ENCODE measurements around the gene TMEM238L. TPM values are rescaled to one million over a fixed set of nuclear protein-coding genes. Genes with fewer than 3 reads are reported as not detected.

TMEM238L gene
- total and polyA plus RNA-seq, 2 donors (not counting 3 experiments of a cell fraction or from before 2014, with no cell fraction given): not detected

DNA sequence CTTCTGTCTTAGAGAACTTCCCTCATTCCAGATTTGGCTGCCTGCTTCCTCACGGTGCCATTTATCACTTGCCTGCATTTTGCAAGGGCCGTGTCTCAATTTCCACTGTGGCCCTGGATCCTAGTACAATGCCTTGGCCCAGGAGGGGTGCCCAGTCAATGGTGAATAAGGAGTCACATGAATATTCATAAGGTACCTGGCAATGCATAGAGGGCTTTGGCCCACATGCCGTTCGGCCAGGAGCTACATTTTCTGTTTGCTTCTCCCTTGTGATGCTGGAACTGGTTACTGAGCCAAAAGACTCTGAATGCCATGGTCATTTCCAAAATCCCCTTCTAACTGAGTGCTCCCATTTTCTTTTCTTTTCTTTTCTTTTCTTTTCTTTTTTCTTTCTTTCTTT lies 38.8 kb upstream of the TMEM238L start:
- no peaks in the 10 kb centered on the region for H3K79me2 ChIP-seq (ENCODE audit: control insufficient read depth, insufficient read depth, low read length)
- DNase-seq (ENCODE audit: low read depth, low spot score) (no peak), FAIRE-seq (no peak)
- dilution Hi-C loops (cut with MboI; ENCODE audit: extremely low pct_ligation_motif_present, low sequenced_read_pairs): no loop called here
- no peak overlapping the region for H3K27ac ChIP-seq (ENCODE audit: insufficient read depth, low read depth, low read length)
- no peak overlapping the region for H3K4me3 ChIP-seq (replicated peaks in 1 of 3; ENCODE audit: insufficient read depth in 1 of 3, low read depth in 1 of 3, low read length in 3 of 3)
- H3K36me3 ChIP-seq (ENCODE audit: control insufficient read depth in 2 of 2, extremely low read depth in 1 of 2, insufficient read depth in 2 of 2, low read length in 2 of 2): no peaks in the 10 kb centered on the region
- no peaks in the 10 kb centered on the region for H3K4me1 ChIP-seq (ENCODE audit: control insufficient read depth, extremely low read depth, insufficient read depth, low read length)
- no peak overlapping the region for H2AFZ ChIP-seq (ENCODE audit: low read depth, low read length)
- intact Hi-C loops (cut with micrococcal nuclease): no loop called here
- H3K9me1 ChIP-seq (replicated peaks; ENCODE audit: control insufficient read depth, extremely low read depth, insufficient read depth, low read length): no peaks in the 10 kb centered on the region
- peaks cover 0 to 4% of the 10 kb centered on the region in 2 experiments for H3K27me3 ChIP-seq (ENCODE audit: control insufficient read depth in 2 of 2, insufficient read depth in 2 of 2, low read length in 2 of 2)
- no peak overlapping the region for H3K4me2 ChIP-seq (ENCODE audit: insufficient read depth, low read length)
- no peaks in the 10 kb centered on the region for H3K9me3 ChIP-seq (replicated peaks; ENCODE audit: control insufficient read depth, insufficient read depth, low read length)
- CTCF ChIA-PET: interaction anchor here (4.3 kb wide), 1 partner anchor 197 kb away, joined by 88 read pairs; no protein-coding TSS in a partner anchor
- no peaks in the 10 kb centered on the region for H4K20me1 ChIP-seq (replicated peaks; ENCODE audit: control insufficient read depth, extremely low read depth, insufficient read depth, low read length)
- H3K9ac ChIP-seq (replicated peaks; ENCODE audit: extremely low read depth, insufficient read depth, low read length): no peak overlapping the region
- TF ChIP-seq FOS (IDR thresholded peaks at IDR 0.05; ENCODE audit: borderline replicate concordance, insufficient read depth, low read length) (no peak), MYC (IDR thresholded peaks at IDR 0.05; ENCODE audit: low read depth, low read length) (no peak), MAX (IDR thresholded peaks at IDR 0.05; ENCODE audit: insufficient read depth, insufficient read length) (no peak), EZH2 (IDR thresholded peaks at IDR 0.05; ENCODE audit: borderline replicate concordance, low read depth, low read length, severe bottlenecking) (no peak), JUN (IDR thresholded peaks at IDR 0.05; ENCODE audit: borderline replicate concordance, insufficient read depth, insufficient read length, low read depth) (no peak), GATA2 (IDR thresholded peaks at IDR 0.05; ENCODE audit: insufficient read depth, insufficient read length, low read depth, low read length) (no peak), POLR2AphosphoS5 (IDR thresholded peaks at IDR 0.05; ENCODE audit: insufficient read depth, low read depth, low read length) (no peak), POLR2A (IDR thresholded peaks at IDR 0.05; ENCODE audit: low read depth, low read length) (no peak)
- TF ChIP-seq, protein P1, sequence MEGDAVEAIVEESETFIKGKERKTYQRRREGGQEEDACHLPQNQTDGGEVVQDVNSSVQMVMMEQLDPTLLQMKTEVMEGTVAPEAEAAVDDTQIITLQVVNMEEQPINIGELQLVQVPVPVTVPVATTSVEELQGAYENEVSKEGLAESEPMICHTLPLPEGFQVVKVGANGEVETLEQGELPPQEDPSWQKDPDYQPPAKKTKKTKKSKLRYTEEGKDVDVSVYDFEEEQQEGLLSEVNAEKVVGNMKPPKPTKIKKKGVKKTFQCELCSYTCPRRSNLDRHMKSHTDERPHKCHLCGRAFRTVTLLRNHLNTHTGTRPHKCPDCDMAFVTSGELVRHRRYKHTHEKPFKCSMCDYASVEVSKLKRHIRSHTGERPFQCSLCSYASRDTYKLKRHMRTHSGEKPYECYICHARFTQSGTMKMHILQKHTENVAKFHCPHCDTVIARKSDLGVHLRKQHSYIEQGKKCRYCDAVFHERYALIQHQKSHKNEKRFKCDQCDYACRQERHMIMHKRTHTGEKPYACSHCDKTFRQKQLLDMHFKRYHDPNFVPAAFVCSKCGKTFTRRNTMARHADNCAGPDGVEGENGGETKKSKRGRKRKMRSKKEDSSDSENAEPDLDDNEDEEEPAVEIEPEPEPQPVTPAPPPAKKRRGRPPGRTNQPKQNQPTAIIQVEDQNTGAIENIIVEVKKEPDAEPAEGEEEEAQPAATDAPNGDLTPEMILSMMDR (IDR thresholded peaks at IDR 0.05; ENCODE audit: extremely low read depth in 1 of 2, insufficient read depth in 1 of 2, low read depth in 1 of 2, low read length in 2 of 2): no peak
- POLR2A ChIA-PET: no interaction called here
- BruUV-seq (replicated peaks): no TSS peak

All from endothelial cell of umbilical vein (primary cell).